GM12872 (cell line): ENCODE measurements around the gene SMIM5.

ENCODE experiments used
- TF ChIP-seq, protein P1 (sequence below): IDR thresholded peaks from 3 replicates; pipeline ENCODE4 v1.5.1; 2011; ENCODE audit warnings: low read depth, mild to moderate bottlenecking, low read length, moderate library complexity; ENCODE audit not compliant: insufficient read depth

The SMIM5 gene

GRCh38 chr17:75645889-75646637 is 12.8 kb downstream of the SMIM5 start:
- TF ChIP-seq, protein P1, sequence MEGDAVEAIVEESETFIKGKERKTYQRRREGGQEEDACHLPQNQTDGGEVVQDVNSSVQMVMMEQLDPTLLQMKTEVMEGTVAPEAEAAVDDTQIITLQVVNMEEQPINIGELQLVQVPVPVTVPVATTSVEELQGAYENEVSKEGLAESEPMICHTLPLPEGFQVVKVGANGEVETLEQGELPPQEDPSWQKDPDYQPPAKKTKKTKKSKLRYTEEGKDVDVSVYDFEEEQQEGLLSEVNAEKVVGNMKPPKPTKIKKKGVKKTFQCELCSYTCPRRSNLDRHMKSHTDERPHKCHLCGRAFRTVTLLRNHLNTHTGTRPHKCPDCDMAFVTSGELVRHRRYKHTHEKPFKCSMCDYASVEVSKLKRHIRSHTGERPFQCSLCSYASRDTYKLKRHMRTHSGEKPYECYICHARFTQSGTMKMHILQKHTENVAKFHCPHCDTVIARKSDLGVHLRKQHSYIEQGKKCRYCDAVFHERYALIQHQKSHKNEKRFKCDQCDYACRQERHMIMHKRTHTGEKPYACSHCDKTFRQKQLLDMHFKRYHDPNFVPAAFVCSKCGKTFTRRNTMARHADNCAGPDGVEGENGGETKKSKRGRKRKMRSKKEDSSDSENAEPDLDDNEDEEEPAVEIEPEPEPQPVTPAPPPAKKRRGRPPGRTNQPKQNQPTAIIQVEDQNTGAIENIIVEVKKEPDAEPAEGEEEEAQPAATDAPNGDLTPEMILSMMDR: no peak

DNA sequence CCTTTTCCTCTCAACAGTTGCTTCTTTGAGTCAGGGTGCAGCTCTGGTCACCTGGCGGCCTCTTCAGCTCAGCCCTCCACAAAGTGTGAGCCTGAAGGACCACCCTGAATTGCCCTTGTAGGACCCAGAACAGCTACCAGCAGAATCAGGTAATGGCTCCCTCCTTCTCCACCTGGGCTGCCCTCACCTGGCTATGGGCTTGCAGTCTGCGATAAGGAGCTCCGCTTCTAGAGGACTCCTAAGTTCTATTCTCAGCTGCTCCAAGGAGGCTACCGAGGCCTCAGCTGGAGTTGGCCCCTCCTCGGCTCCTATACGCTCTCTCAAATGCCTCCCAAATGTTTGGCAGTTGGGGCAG is 13.4 kb downstream of the SMIM5 start:
- TF ChIP-seq, protein P1: no peak

DNA sequence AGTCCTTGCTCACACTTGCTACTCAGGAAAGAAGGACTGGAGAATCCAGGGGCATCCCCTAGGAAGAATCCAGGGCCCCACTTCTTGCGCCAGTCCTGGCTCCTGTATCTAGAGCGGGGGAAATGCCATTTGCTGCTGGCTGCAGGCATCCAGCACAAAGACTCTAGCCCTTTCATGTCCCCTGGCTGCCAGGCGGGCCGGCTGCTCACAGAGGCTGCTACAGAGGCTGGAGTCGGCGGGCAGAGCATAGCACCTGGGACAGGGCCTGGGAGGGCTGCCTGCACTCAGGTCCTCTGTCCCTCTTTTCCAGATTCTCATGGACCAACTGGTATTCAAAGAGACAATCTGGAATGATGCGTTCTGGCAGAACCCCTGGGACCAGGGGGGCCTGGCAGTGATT is 13.8 kb downstream of the SMIM5 start:
- TF ChIP-seq, protein P1: no peak

DNA sequence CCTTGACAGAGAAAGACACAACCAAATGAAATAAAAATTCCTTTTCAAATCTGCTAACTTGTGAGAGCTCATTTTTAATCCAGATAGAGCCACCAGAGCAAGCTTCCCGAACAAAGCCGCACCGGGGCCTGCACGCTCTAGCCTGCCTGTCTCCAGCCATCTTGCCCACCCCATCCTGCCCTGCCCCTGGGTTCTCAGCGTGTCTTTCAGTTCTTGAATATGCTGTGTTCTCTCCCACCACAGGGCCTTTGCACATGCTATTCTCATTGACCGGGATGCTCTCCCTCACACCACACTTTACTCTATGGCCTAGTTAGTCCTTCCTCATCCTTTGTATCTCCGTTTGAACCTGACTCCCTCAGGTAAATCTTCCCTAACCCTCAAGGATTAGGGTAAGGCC is 14.7 kb downstream of the SMIM5 start:
- TF ChIP-seq, protein P1: no peak

DNA sequence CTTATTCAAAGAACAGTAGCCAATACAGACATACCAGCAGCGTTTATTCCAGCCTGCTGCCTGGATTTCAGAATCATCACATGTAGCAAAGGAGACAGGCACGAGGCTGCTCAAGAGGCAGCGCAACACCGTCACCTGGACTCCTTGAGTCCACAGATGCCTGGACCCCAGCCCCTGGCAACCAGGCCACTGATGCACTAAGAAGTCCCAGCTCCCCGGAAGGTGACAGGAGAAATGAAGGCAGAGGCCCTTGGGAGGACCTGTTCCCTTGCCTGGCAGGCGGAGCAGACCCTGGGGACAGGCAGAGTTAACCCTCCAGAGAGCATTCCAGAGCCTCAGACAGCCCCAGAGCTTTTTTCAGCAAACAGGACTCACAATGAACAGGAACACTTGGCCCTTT is 16.5 kb downstream of the SMIM5 start:
- TF ChIP-seq, protein P1: no peak

DNA sequence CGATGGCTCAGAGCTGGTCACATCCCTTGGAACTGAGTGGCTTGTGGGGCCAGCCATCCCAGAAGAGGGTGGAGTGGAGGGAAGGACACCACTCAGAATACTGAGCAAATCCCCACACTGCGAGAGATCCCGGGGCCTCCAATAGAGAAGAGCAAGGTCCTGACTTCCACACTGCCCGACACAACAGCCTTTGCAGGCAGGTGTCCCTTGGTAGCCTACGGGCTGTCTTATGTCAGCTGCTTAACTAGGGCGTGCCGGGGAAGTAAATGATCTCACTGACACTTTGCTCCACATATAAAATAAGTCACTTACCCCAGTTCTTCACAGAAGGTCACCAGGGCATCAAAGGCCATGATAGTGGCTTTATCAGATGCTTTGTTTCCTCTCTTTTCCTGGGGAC is 17.6 kb downstream of the SMIM5 start:
- TF ChIP-seq, protein P1: no peak

DNA sequence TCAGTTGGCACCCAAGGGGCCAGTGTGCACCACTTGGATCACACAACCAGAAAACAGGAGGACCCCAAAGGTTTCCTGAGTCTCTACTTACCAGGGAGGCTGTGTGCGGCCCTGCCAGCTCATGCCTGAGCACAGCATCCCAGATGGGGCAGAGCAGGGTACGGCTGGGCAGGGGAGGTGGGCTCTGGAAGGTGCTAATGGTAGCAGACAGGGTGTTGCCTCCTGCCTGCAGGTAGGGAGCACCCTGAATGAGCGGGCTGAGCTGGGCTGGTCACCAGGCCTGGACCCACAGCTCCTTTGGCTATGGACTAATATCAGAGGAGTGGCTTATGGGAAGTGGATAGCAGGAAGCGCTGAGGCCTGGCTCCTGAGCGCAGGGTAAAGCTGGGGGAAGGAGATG is 19.1 kb downstream of the SMIM5 start:
- TF ChIP-seq, protein P1: no peak
